Fibroblast of lung (primary cell): Measurements from ENCODE around the gene ZNF133. TPM values are rescaled to one million over a fixed set of nuclear protein-coding genes. Genes with fewer than 3 reads are reported as not detected.
"Not testable (repeated sequence)": the region's sequence is repeated elsewhere in the genome, so short reads cannot be mapped to it uniquely, and the experiment has no call there.

Experiments used
- DNase-seq, 2 donors: peaks; one replicate each; pipeline versions ENCODE4 v3.0.0 to v3.0.0-alpha.2; 2010; ENCODE audit warnings: low read depth in 2 of 2
- H2AFZ ChIP-seq: 2 replicates; pipeline ENCODE4 v1.5.1; 2012; ENCODE audit warnings: low read length, control low read depth, inconsistent platforms
- H3K27ac ChIP-seq: 2 replicates; pipeline ENCODE4 v1.5.1; 2011; ENCODE audit warnings: low read length, control low read depth; ENCODE audit not compliant: insufficient read depth
- H3K27me3 ChIP-seq: 2 replicates; pipeline ENCODE4 v1.5.1; 2011; ENCODE audit warnings: mild to moderate bottlenecking, low read length; ENCODE audit not compliant: control insufficient read depth, insufficient read depth
- H3K36me3 ChIP-seq: 2 replicates; pipeline ENCODE4 v1.5.1; 2011; ENCODE audit warnings: low read length; ENCODE audit not compliant: control insufficient read depth, insufficient read depth
- H3K4me1 ChIP-seq: 2 replicates; pipeline ENCODE4 v1.5.1; 2011; ENCODE audit warnings: low read length; ENCODE audit not compliant: control insufficient read depth, insufficient read depth; ENCODE audit errors: extremely low read depth
- H3K4me2 ChIP-seq: 2 replicates; pipeline ENCODE4 v1.5.1; 2011; ENCODE audit warnings: low read length, control low read depth; ENCODE audit not compliant: insufficient read depth; ENCODE audit errors: extremely low read depth
- H3K4me3 ChIP-seq, 4 experiments: fragments of 200-600 bp in 1 of 4; sonication (generic) in 1 of 4; replicated peaks in 1 of 4; 2 replicates each; pipeline ENCODE4 v1.5.1; 2011 to 2016; ENCODE audit warnings: low read length in 4 of 4, low read depth in 3 of 4, mild to moderate bottlenecking in 3 of 4, control low read depth in 2 of 4, inconsistent platforms in 1 of 4, mixed read lengths in 1 of 4; ENCODE audit not compliant: insufficient read depth in 1 of 4; ENCODE audit errors: control extremely low read depth in 1 of 4
- H3K79me2 ChIP-seq: 2 replicates; pipeline ENCODE4 v1.5.1; 2012; ENCODE audit warnings: mild to moderate bottlenecking, low read length, inconsistent platforms; ENCODE audit not compliant: control insufficient read depth, insufficient read depth
- H3K9ac ChIP-seq: 2 replicates; pipeline ENCODE4 v1.5.1; 2011; ENCODE audit warnings: mild to moderate bottlenecking, low read length, control low read depth; ENCODE audit not compliant: insufficient read depth
- H3K9me3 ChIP-seq: 2 replicates; pipeline ENCODE4 v1.5.1; 2012; ENCODE audit warnings: low read depth, low read length; ENCODE audit not compliant: control insufficient read depth, insufficient read depth
- H4K20me1 ChIP-seq: 2 replicates; pipeline ENCODE4 v1.5.1; 2011; ENCODE audit warnings: low read length; ENCODE audit not compliant: control insufficient read depth, insufficient read depth; ENCODE audit errors: extremely low read depth
- CTCF ChIP-seq, 2 donors: IDR thresholded peaks in 1 of 2; conservative IDR thresholded peaks in 1 of 2; 1 replicate in 1 of 2; 2 replicates in 1 of 2; pipeline ENCODE4 v1.5.1; 2011 to 2012; ENCODE audit warnings: low read length in 2 of 2, control low read depth in 1 of 2, inconsistent platforms in 1 of 2, low read depth in 1 of 2, mild to moderate bottlenecking in 1 of 2
- EZH2 ChIP-seq: IDR thresholded peaks from 2 replicates; pipeline ENCODE4 v1.5.1; 2012; ENCODE audit warnings: low read length, control low read depth, mild to moderate bottlenecking; ENCODE audit errors: missing control alignments
- polyA plus RNA-seq, 2 donors: library from polyadenylated mRNA; depleted of rRNA in 1 of 2; stranded (reverse) in 1 of 2; unstranded in 1 of 2; fragments of >200 nt; gene quantifications; 2 replicates each; pipeline ENCODE4 v1.2.1, GENCODE V29; 2011 to 2012; ENCODE audit warnings: missing spikeins in 1 of 2
- total RNA-seq: library from RNA; depleted of rRNA; stranded (reverse); fragments of >200 nt; gene quantifications from 2 replicates; pipeline ENCODE4 v1.2.1, GENCODE V29; 2014

Gene ZNF133
- total and polyA plus RNA-seq, 2 donors (not counting 1 experiment from before 2014, with no cell fraction given), result 8.7 to 31.5 TPM

- Histone ChIP-seq H3K36me3 (no peaks in the 10 kb centered on the region), H3K27me3 (no peaks in the 10 kb centered on the region), H3K9ac (no peak overlapping the region), H3K4me2 (no peak overlapping the region), H4K20me1 (no peaks in the 10 kb centered on the region), H2AFZ (no peak overlapping the region), H3K9me3 (no peaks in the 10 kb centered on the region), H3K79me2 (no peaks in the 10 kb centered on the region), H3K4me3 (no peak overlapping the region), H3K27ac (no peak overlapping the region), H3K4me1 (no peaks in the 10 kb centered on the region)
- TF ChIP-seq EZH2, result no peak
- TF ChIP-seq CTCF (conservative IDR thresholded peaks at IDR 0.05 in 1 of 2, IDR thresholded peaks at IDR 0.05 in 1 of 2; ENCODE audit: low read depth in 1 of 2, low read length in 2 of 2), result no peak
- DNase-seq, result peak in 1 of 2 donors; percentile 10
Observed at GRCh38 chr20:18272451-18272850, 15.9 kb upstream of the ZNF133 start.

- no peak for DNase-seq
- no peak overlapping the region for H3K4me3 ChIP-seq
- no peaks in the 10 kb centered on the region for H3K9me3 ChIP-seq
- H4K20me1 ChIP-seq, result no peaks in the 10 kb centered on the region
- no peaks in the 10 kb centered on the region for H3K79me2 ChIP-seq
- no peaks in the 10 kb centered on the region for H3K27me3 ChIP-seq
- no peaks in the 10 kb centered on the region for H3K36me3 ChIP-seq
- no peaks in the 10 kb centered on the region for H3K4me1 ChIP-seq
- no peak overlapping the region for H3K9ac ChIP-seq
- TF ChIP-seq EZH2 (no peak), CTCF (conservative IDR thresholded peaks at IDR 0.05 in 1 of 2, IDR thresholded peaks at IDR 0.05 in 1 of 2; ENCODE audit: low read depth in 1 of 2, low read length in 2 of 2) (no peak)
- H3K27ac ChIP-seq, result no peak overlapping the region
- H2AFZ ChIP-seq, result no peak overlapping the region
- H3K4me2 ChIP-seq, result no peak overlapping the region
Observed at GRCh38 chr20:18273738-18274137, 14.6 kb upstream of the ZNF133 start.

- H3K27ac ChIP-seq, H3K36me3 ChIP-seq, H3K9ac ChIP-seq, H3K79me2 ChIP-seq, H3K9me3 ChIP-seq, H2AFZ ChIP-seq, H3K4me1 ChIP-seq, H3K27me3 ChIP-seq, H3K4me2 ChIP-seq, H4K20me1 ChIP-seq, H3K4me3 ChIP-seq, DNase-seq: not testable (repeated sequence)
Observed at GRCh38 chr20:18275960-18276359, 12.4 kb upstream of the ZNF133 start.
